ENCODE results near the gene CACNA2D3.
"Not testable (repeated sequence)": the region's sequence is repeated elsewhere in the genome, so short reads cannot be mapped to it uniquely, and the experiment has no call there.

Gene CACNA2D3

DNA sequence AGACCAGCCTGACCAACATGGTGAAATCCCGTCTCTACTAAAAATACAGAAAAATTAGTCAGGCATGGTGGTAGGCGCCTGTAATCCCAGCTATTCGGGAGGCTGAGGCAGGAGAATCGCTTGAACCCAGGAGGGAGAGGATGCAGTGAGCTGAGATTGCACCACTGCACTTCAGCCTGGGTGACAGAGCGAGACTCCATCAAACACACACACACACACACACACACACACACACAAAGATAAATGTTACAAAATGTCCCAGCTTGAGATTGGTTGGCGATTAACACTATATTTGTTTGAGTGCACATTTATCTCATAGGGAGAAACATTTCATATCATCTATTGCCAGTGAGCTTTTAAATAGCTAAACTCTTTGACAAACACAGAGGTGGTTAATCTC is 508.6 kb downstream of the CACNA2D3 start:
- H3K4me3 ChIP-seq (ENCODE audit: low read depth, low read length); H3K9me3 ChIP-seq (ENCODE audit: control insufficient read depth, insufficient read depth, low read length); H3K27me3 ChIP-seq (ENCODE audit: control insufficient read depth, insufficient read depth, low read length); H3K9ac ChIP-seq (ENCODE audit: low read depth, low read length): not testable (repeated sequence)
- Histone ChIP-seq H3K27ac (ENCODE audit: low read depth, low read length) (peak overlapping the region; percentile 33), H3K4me1 (ENCODE audit: control insufficient read depth, insufficient read depth, low read length) (peaks cover 20% of the 10 kb centered on the region), H3K36me3 (ENCODE audit: control insufficient read depth, insufficient read depth, low read length) (peaks cover 41% of the 10 kb centered on the region)

DNA sequence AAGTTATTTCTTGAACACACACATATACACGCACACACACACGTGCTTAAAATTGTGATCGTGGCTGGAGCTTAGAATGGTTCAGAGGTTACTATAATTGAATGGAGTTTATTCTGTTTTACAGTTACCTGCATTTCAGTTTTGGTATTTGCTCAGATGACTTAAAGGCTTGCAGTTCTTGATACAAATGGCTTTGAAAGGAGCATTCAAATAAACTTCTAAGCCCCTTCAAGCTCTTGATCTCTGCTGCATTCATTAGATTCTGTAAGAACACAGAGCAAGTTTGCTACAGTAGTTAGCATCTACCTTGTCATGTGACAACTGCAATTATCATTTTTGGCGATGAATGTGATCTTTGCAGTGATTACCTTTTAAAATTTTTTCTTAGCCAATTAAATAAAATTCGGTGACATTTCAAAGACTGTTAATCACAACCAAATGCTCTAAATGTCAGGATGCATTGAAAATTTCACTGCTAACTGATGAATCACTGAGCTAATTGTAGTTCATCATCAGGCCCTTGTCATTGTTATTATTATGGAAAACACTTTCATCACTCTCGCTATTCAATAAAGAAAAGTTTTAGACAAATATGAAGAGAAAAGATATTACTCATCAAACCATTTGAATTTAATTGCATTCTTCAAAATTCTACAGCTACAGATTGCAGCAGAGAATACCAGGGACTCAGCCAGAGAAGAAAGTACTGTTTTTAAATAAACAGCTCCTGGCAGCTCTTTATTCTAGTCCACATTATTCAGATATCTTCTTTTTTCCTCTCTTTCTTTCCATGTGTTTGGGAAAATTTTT is 509.4 kb downstream of the CACNA2D3 start:
- peaks cover 46% of the 10 kb centered on the region for H3K36me3 ChIP-seq (ENCODE audit: control insufficient read depth, insufficient read depth, low read length)
- no peak overlapping the region for H3K4me3 ChIP-seq (ENCODE audit: low read depth, low read length)
- H3K9me3 ChIP-seq (ENCODE audit: control insufficient read depth, insufficient read depth, low read length), result no peaks in the 10 kb centered on the region
- peak overlapping the region; percentile 33 for H3K27ac ChIP-seq (ENCODE audit: low read depth, low read length)
- no peaks in the 10 kb centered on the region for H3K27me3 ChIP-seq (ENCODE audit: control insufficient read depth, insufficient read depth, low read length)
- H3K4me1 ChIP-seq (ENCODE audit: control insufficient read depth, insufficient read depth, low read length), result peaks cover 20% of the 10 kb centered on the region
- no peak overlapping the region for H3K9ac ChIP-seq (ENCODE audit: low read depth, low read length)

DNA sequence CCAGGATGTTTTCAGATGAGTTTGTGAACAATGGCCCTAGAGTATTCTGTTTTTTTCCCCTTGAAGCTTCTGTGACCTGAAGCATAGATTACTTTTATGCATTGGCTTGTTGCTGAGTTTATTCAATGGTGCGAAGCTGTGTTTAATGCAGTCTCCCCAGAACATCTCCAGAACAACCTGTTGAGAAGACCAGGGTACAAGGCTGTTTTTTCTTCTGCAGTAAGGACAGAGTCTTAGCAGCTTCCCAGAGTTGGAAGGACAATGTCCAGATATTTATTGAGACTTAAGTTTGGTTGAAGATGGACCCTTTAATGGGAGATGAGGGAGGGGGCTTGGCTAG is 509.9 kb downstream of the CACNA2D3 start:
- peak overlapping the region; percentile 2 for H3K27ac ChIP-seq (ENCODE audit: low read depth, low read length)
- peaks cover 20% of the 10 kb centered on the region for H3K4me1 ChIP-seq (ENCODE audit: control insufficient read depth, insufficient read depth, low read length)
- no peaks in the 10 kb centered on the region for H3K27me3 ChIP-seq (ENCODE audit: control insufficient read depth, insufficient read depth, low read length)
- no peak overlapping the region for H3K9ac ChIP-seq (ENCODE audit: low read depth, low read length)
- peaks cover 51% of the 10 kb centered on the region for H3K36me3 ChIP-seq (ENCODE audit: control insufficient read depth, insufficient read depth, low read length)
- no peaks in the 10 kb centered on the region for H3K9me3 ChIP-seq (ENCODE audit: control insufficient read depth, insufficient read depth, low read length)
- H3K4me3 ChIP-seq (ENCODE audit: low read depth, low read length), result no peak overlapping the region

DNA sequence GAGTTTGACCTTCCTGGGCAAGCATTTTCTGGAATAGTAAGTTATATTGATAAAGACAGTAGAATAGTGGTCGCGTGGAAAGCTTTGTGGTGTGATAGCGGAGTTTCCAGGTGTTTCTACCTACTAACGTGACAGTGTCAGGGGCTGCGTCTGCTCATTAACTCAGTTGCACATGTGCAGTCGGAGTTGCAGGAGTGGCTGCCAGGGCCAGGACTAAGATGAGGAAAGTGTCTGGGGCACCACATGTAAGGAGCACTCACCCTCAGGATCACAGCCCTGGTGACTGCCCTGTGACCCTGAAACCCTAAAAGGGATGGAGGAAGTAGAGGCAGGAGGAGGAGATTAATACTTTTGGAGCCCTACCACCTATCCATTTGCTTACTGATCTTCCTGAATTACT is 510.5 kb downstream of the CACNA2D3 start:
- Histone ChIP-seq H3K4me1 (ENCODE audit: control insufficient read depth, insufficient read depth, low read length) (peaks cover 20% of the 10 kb centered on the region), H3K36me3 (ENCODE audit: control insufficient read depth, insufficient read depth, low read length) (peaks cover 54% of the 10 kb centered on the region), H3K9me3 (ENCODE audit: control insufficient read depth, insufficient read depth, low read length) (no peaks in the 10 kb centered on the region), H3K9ac (ENCODE audit: low read depth, low read length) (no peak overlapping the region), H3K4me3 (ENCODE audit: low read depth, low read length) (no peak overlapping the region), H3K27me3 (ENCODE audit: control insufficient read depth, insufficient read depth, low read length) (no peaks in the 10 kb centered on the region), H3K27ac (ENCODE audit: low read depth, low read length) (peak overlapping the region; percentile 34)

DNA sequence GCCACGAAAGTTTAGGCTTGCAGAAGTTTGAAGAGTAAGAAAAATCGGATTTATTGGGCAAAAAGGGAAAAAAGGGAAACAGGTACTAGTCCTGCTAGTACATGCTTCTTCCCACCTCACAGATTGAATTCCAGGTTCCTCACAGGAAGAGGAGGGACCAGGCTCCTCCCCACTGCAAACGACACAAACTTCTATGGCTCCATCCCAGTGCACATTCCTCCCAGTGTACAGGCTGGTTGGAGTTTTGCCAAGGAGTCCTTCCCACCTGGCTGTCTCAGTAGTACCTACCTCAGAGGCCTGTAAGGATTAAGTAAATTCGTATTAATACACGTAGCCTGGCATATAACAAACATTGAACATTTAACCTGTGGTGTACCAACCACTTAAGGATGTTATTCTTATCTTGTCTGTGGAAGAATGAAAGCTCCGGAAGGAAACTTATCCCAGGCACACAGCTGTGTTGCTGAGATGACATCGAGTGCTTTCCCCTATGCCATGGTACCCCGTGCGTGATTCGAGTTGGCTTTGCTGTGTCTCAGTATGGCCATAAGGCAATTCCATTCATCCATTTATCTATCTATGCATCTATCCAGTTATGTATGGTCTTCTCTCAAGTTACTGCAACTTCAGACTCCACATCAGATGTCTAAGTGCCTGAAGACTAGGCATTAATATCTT is 511.2 kb downstream of the CACNA2D3 start:
- peaks cover 20% of the 10 kb centered on the region for H3K4me1 ChIP-seq (ENCODE audit: control insufficient read depth, insufficient read depth, low read length)
- H3K36me3 ChIP-seq (ENCODE audit: control insufficient read depth, insufficient read depth, low read length), result peaks cover 54% of the 10 kb centered on the region
- 0 out of 2 replicates have a peak overlapping the region, but pooled peaks have one; percentile 9 for H3K9ac ChIP-seq (ENCODE audit: low read depth, low read length)
- no peaks in the 10 kb centered on the region for H3K27me3 ChIP-seq (ENCODE audit: control insufficient read depth, insufficient read depth, low read length)
- peak overlapping the region; percentile 34 for H3K27ac ChIP-seq (ENCODE audit: low read depth, low read length)
- peak overlapping the region; percentile 36 for H3K4me3 ChIP-seq (ENCODE audit: low read depth, low read length)
- H3K9me3 ChIP-seq (ENCODE audit: control insufficient read depth, insufficient read depth, low read length), result no peaks in the 10 kb centered on the region

DNA sequence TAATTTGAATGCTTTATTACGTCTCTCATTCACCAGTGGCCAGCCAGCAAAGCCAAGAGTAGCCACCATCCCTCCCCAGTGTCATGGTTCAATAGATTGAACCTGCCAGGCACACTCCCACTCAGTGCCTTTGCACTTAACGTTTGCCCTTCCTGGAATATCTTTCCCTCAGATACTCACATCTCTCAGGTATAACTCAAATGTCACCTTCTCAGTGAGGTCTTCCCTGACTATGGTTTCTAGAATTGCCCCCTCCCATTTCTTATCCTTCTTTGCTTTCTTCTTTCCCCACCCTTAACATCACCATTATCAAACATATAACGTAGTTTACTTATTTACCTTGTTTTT is 511.7 kb downstream of the CACNA2D3 start:
- 0 out of 2 replicates have a peak overlapping the region, but pooled peaks have one; percentile 9 for H3K9ac ChIP-seq (ENCODE audit: low read depth, low read length)
- H3K36me3 ChIP-seq (ENCODE audit: control insufficient read depth, insufficient read depth, low read length), result peaks cover 54% of the 10 kb centered on the region
- H3K4me1 ChIP-seq (ENCODE audit: control insufficient read depth, insufficient read depth, low read length), result peaks cover 20% of the 10 kb centered on the region
- peak overlapping the region; percentile 36 for H3K4me3 ChIP-seq (ENCODE audit: low read depth, low read length)
- no peaks in the 10 kb centered on the region for H3K27me3 ChIP-seq (ENCODE audit: control insufficient read depth, insufficient read depth, low read length)
- no peaks in the 10 kb centered on the region for H3K9me3 ChIP-seq (ENCODE audit: control insufficient read depth, insufficient read depth, low read length)
- peak overlapping the region; percentile 37 for H3K27ac ChIP-seq (ENCODE audit: low read depth, low read length)

DNA sequence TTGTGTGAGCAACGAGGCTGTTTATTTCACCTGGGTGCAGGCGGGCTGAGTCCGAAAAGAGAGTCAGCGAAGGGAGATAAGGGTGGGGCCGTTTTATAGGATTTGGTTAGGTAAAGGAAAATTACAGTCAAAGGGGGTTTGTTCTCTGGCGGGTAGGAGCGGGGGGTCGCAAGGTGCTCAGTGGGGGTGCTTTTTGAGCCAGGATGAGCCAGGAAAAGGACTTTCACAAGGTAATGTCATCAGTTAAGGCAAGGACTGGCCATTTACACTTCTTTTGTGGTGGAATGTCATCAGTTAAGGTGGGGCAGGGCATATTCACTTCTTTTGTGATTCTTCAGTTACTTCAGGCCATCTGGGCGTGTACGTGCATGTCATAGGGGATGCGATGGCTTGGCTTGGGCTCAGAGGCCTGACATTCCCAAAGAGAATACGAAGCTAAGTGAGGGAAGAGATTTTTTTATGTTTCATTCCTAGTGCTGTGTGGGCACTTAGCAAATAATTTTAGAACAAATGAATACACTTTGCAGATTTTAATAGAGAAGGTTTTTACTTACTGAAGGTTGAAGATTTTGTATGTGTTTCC is 517.5 kb downstream of the CACNA2D3 start:
- H3K9me3 ChIP-seq (ENCODE audit: control insufficient read depth, insufficient read depth, low read length); H3K27me3 ChIP-seq (ENCODE audit: control insufficient read depth, insufficient read depth, low read length): not testable (repeated sequence)
- Histone ChIP-seq H3K36me3 (ENCODE audit: control insufficient read depth, insufficient read depth, low read length) (peaks cover 25% of the 10 kb centered on the region), H3K27ac (ENCODE audit: low read depth, low read length) (peak overlapping the region; percentile 97), H3K4me3 (ENCODE audit: low read depth, low read length) (peak overlapping the region; percentile 41), H3K9ac (ENCODE audit: low read depth, low read length) (peak overlapping the region; percentile 14), H3K4me1 (ENCODE audit: control insufficient read depth, insufficient read depth, low read length) (peaks cover 34% of the 10 kb centered on the region)

DNA sequence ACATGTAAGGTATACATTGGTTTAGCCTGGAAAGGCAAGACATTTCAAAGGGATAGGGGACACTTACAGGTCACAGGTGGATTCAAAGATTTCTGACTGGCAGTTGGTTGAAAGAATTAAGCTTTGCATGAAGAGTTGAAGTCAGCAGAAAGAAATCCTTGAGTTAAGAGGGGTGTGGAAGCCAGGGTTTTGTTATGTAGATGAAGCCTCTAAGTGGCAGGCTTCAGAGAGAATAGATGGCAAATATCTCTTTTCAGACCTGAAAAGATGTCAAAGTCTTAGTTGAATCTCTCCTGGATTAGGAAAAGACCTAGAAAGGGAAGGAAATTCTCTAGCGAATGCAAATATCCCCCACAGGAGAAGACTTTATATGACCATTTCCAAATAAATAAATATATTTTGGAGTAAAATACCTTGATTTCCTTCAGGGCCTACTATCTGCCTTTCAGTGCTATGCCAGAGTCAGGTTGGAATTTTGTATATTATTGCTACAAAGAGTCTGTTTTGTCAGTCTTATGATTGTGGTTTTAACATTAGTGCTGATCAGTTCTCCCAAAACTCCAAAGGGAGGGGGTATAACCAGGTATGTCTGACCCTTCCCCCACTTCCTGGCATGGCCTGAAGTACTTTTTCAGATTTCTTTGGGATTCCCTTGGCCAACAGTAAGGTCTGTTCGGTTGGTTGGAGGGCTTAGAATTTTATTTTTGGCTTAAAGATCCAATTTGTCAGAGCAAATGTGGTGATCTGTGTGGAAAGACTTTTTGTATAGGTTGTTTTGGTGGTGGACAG is 519.1 kb downstream of the CACNA2D3 start:
- peaks cover 27% of the 10 kb centered on the region for H3K36me3 ChIP-seq (ENCODE audit: control insufficient read depth, insufficient read depth, low read length)
- H3K4me3 ChIP-seq (ENCODE audit: low read depth, low read length), result peak overlapping the region; percentile 41
- peaks cover 6% of the 10 kb centered on the region; the same call in 1 of the 2 replicates for H3K9me3 ChIP-seq (ENCODE audit: control insufficient read depth, insufficient read depth, low read length)
- H3K9ac ChIP-seq (ENCODE audit: low read depth, low read length), result peak overlapping the region; percentile 24; the same call in 1 of the 2 replicates
- peaks cover 34% of the 10 kb centered on the region for H3K4me1 ChIP-seq (ENCODE audit: control insufficient read depth, insufficient read depth, low read length)
- peak overlapping the region; percentile 97 for H3K27ac ChIP-seq (ENCODE audit: low read depth, low read length)
- H3K27me3 ChIP-seq (ENCODE audit: control insufficient read depth, insufficient read depth, low read length), result no peaks in the 10 kb centered on the region

DNA sequence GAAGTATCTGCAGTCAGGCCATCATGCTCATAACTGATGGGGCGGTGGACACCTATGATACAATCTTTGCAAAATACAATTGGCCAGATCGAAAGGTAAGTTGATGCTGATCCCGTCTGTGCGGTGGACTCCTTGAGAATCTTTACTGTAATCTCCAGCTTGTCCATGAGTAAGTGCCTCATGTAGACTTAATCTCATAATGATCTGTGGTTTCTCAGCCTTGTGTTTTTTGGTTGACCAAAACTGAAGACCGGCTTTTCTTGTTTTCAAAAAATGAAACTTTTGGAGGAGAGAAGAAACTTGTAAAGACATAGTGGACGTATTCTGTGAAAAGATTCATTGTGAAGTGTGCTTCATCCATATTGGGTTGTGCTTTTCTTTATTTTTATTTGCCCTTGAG is 519.8 kb downstream of the CACNA2D3 start:
- peak overlapping the region; percentile 40 for H3K4me3 ChIP-seq (ENCODE audit: low read depth, low read length)

DNA sequence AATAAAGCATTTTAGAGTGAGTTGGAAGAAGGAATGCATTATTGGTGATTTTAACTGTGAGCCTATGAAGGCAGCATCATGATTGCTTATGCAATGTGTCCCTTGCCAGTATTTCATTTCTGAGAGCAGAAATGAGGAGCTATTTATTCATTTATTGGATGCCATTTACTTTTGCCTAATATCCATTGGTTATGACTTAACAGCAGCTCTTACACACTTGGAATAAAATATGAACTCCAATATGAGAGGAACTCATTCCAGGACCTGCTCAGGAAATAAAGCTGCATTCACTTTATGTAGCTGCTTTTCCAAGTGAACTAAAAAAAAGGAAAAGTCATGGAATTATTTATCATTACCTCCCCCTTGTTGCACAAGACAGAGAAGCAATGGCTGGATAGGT is 525.4 kb downstream of the CACNA2D3 start:
- H3K27ac ChIP-seq (ENCODE audit: low read depth, low read length), result no peak overlapping the region
- H3K9me3 ChIP-seq (ENCODE audit: control insufficient read depth, insufficient read depth, low read length), result peaks cover 6% of the 10 kb centered on the region; the same call in 1 of the 2 replicates
- H3K4me1 ChIP-seq (ENCODE audit: control insufficient read depth, insufficient read depth, low read length), result peaks cover 13% of the 10 kb centered on the region
- no peak overlapping the region for H3K9ac ChIP-seq (ENCODE audit: low read depth, low read length)
- peaks cover 23% of the 10 kb centered on the region for H3K36me3 ChIP-seq (ENCODE audit: control insufficient read depth, insufficient read depth, low read length)
- H3K27me3 ChIP-seq (ENCODE audit: control insufficient read depth, insufficient read depth, low read length), result no peaks in the 10 kb centered on the region
- no peak overlapping the region for H3K4me3 ChIP-seq (ENCODE audit: low read depth, low read length)

More for the DNA sequence above, 519.8 kb downstream of the CACNA2D3 start:
- H3K27me3 ChIP-seq (ENCODE audit: control insufficient read depth, insufficient read depth, low read length), result no peaks in the 10 kb centered on the region
- H3K9ac ChIP-seq (ENCODE audit: low read depth, low read length), result peak overlapping the region; percentile 24; the same call in 1 of the 2 replicates
- peak overlapping the region; percentile 97 for H3K27ac ChIP-seq (ENCODE audit: low read depth, low read length)
- peaks cover 34% of the 10 kb centered on the region for H3K4me1 ChIP-seq (ENCODE audit: control insufficient read depth, insufficient read depth, low read length)
- peaks cover 27% of the 10 kb centered on the region for H3K36me3 ChIP-seq (ENCODE audit: control insufficient read depth, insufficient read depth, low read length)
- peaks cover 6% of the 10 kb centered on the region; the same call in 1 of the 2 replicates for H3K9me3 ChIP-seq (ENCODE audit: control insufficient read depth, insufficient read depth, low read length)
